ENCODE data around the gene UNKL. TPM values are rescaled to one million over a fixed set of nuclear protein-coding genes. Genes with fewer than 3 reads are reported as not detected.
A peak's percentile ranks its signal among the peaks of the same experiment; 100 is the strongest.

UNKL gene, protein sequence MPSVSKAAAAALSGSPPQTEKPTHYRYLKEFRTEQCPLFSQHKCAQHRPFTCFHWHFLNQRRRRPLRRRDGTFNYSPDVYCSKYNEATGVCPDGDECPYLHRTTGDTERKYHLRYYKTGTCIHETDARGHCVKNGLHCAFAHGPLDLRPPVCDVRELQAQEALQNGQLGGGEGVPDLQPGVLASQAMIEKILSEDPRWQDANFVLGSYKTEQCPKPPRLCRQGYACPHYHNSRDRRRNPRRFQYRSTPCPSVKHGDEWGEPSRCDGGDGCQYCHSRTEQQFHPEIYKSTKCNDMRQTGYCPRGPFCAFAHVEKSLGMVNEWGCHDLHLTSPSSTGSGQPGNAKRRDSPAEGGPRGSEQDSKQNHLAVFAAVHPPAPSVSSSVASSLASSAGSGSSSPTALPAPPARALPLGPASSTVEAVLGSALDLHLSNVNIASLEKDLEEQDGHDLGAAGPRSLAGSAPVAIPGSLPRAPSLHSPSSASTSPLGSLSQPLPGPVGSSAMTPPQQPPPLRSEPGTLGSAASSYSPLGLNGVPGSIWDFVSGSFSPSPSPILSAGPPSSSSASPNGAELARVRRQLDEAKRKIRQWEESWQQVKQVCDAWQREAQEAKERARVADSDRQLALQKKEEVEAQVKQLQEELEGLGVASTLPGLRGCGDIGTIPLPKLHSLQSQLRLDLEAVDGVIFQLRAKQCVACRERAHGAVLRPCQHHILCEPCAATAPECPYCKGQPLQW
- polyA plus RNA-seq (2012; ENCODE audit: low read depth, missing spikeins): 6.0 TPM

- TF ChIP-seq TAF1 (IDR thresholded peaks at IDR 0.05; ENCODE audit: low read depth, low read length): no peak
- no peak for TF ChIP-seq SPI1 (IDR thresholded peaks at IDR 0.05; ENCODE audit: low read depth, low read length)
- no peak for TF ChIP-seq POLR2A (IDR thresholded peaks at IDR 0.05; ENCODE audit: low read depth, low read length)
- no peak for TF ChIP-seq PAX5 (IDR thresholded peaks at IDR 0.05; ENCODE audit: insufficient read depth, low read length, severe bottlenecking)
- TF ChIP-seq POLR2AphosphoS5 (IDR thresholded peaks at IDR 0.05; ENCODE audit: low read depth, low read length): no peak
- TF ChIP-seq POU2F2 (IDR thresholded peaks at IDR 0.05; ENCODE audit: low read depth, low read length): no peak
- FAIRE-seq (peak; percentile 83), DNase-seq (ENCODE audit: insufficient read length, low spot score) (peak; percentile 86)
Measured at GRCh38 chr16:1414532-1415260, at the start of gene UNKL. Gene UNKL (minus strand): TSS chr16:1414704. CDS start chr16:1414691, 13 bp downstream.

GRCh38 chr16:1461146-1461545 is 46.6 kb upstream of the UNKL start:
- DNase-seq (ENCODE audit: insufficient read length, low spot score): no peak
- no peak for TF ChIP-seq PAX5 (IDR thresholded peaks at IDR 0.05; ENCODE audit: insufficient read depth, low read length, severe bottlenecking)
- TF ChIP-seq TAF1 (IDR thresholded peaks at IDR 0.05; ENCODE audit: low read depth, low read length): no peak
- no peak for FAIRE-seq

DNA sequence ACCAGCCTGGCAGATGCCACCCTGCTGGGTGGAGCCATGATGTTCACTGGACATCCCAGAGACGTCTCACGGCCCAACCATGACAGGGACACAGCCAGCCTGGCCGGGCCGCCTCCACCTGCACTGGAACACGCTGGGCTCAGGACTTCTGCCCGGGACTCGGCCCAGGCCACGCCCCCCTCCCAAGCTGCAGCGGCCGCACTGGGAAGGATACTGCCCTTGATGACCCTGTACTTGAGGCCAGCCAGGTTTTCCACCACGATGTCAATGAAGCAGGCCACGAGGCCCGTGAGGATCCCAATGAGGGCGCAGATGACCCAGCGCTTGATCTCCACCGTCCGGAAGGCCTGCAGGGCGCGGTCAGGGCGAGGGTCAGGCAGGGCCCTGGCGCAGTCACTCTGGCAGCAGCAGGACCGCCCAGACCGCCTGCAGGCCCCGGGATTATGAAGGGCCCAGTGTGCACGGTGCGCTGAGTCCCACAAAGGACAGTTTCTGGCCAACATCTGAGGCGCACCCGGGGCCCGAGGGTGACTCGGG is 46.2 kb upstream of the UNKL start:
- no peak for FAIRE-seq
- DNase-seq (ENCODE audit: insufficient read length, low spot score): no peak
- no peak for TF ChIP-seq SPI1 (IDR thresholded peaks at IDR 0.05; ENCODE audit: low read depth, low read length)
- no peak for TF ChIP-seq PAX5 (IDR thresholded peaks at IDR 0.05; ENCODE audit: insufficient read depth, low read length, severe bottlenecking)
- no peak for TF ChIP-seq POU2F2 (IDR thresholded peaks at IDR 0.05; ENCODE audit: low read depth, low read length)
- TF ChIP-seq POLR2AphosphoS5 (IDR thresholded peaks at IDR 0.05; ENCODE audit: low read depth, low read length): no peak
- no peak for TF ChIP-seq TAF1 (IDR thresholded peaks at IDR 0.05; ENCODE audit: low read depth, low read length)
- TF ChIP-seq POLR2A (IDR thresholded peaks at IDR 0.05; ENCODE audit: low read depth, low read length): no peak

- TF ChIP-seq SPI1 (IDR thresholded peaks at IDR 0.05; ENCODE audit: low read depth, low read length) (no peak), PAX5 (IDR thresholded peaks at IDR 0.05; ENCODE audit: insufficient read depth, low read length, severe bottlenecking) (no peak), POLR2AphosphoS5 (IDR thresholded peaks at IDR 0.05; ENCODE audit: low read depth, low read length) (no peak), TAF1 (IDR thresholded peaks at IDR 0.05; ENCODE audit: low read depth, low read length) (no peak), POU2F2 (IDR thresholded peaks at IDR 0.05; ENCODE audit: low read depth, low read length) (no peak), POLR2A (IDR thresholded peaks at IDR 0.05; ENCODE audit: low read depth, low read length) (no peak)
- FAIRE-seq (no peak), DNase-seq (ENCODE audit: insufficient read length, low spot score) (no peak)
Measured at GRCh38 chr16:1459967-1460366, 45.5 kb upstream of the UNKL start.

- DNase-seq (ENCODE audit: insufficient read length, low spot score) (peak; percentile 75), FAIRE-seq (no peak)
- peak; percentile 50 for TF ChIP-seq PAX5 (IDR thresholded peaks at IDR 0.05; ENCODE audit: insufficient read depth, low read length, severe bottlenecking)
- no peak for TF ChIP-seq POLR2A (IDR thresholded peaks at IDR 0.05; ENCODE audit: low read depth, low read length)
Measured at GRCh38 chr16:1458977-1459341, 44.5 kb upstream of the UNKL start.

- no peak for DNase-seq (ENCODE audit: insufficient read length, low spot score)
Measured at GRCh38 chr16:1458336-1458976, 44.0 kb upstream of the UNKL start.

DNA sequence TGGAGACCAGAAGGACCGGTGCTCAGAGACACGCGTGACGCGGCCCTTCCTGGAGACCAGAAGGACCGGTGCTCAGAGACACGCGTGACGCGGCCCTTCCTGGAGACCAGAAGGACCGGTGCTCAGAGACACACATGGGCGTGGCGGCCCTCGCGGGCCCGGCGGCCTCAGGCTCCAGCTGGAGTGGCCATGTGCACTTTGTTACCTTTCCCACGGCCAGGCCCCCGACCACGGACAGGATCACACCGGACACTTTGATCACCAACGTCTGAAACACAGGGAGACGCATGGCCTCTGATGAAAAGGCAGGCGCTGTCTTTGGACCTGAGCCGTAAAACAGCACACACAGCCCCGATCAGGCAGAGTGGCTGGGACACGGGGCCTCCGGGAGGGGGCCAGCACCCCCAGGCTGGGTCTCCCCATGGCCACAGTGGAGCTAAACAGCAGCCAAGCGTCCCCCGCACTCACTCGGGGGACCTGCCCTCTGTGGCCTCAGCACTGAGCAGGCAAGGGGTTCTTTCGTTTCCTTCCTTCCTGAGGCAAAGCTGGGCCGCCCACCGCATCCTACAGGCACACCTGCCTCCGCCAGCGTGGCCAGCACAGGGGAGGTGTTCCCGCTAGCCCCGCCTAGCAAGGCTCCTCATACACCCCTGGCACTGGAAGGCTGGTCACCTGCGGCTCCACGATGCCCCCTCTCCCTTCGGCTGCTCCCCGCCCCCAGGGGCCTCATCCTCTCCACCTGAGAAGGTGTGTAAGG is 43.2 kb upstream of the UNKL start:
- TF ChIP-seq POU2F2 (IDR thresholded peaks at IDR 0.05; ENCODE audit: low read depth, low read length) (no peak), POLR2AphosphoS5 (IDR thresholded peaks at IDR 0.05; ENCODE audit: low read depth, low read length) (no peak), TAF1 (IDR thresholded peaks at IDR 0.05; ENCODE audit: low read depth, low read length) (no peak), POLR2A (IDR thresholded peaks at IDR 0.05; ENCODE audit: low read depth, low read length) (no peak)
- no peak for DNase-seq (ENCODE audit: insufficient read length, low spot score)
- no peak for FAIRE-seq

More at GRCh38 chr16:1458336-1458976, 44.0 kb upstream of the UNKL start:
- TF ChIP-seq PAX5 (IDR thresholded peaks at IDR 0.05; ENCODE audit: insufficient read depth, low read length, severe bottlenecking): no peak
- no peak for TF ChIP-seq POLR2A (IDR thresholded peaks at IDR 0.05; ENCODE audit: low read depth, low read length)
- no peak for TF ChIP-seq POLR2AphosphoS5 (IDR thresholded peaks at IDR 0.05; ENCODE audit: low read depth, low read length)
- no peak for TF ChIP-seq SPI1 (IDR thresholded peaks at IDR 0.05; ENCODE audit: low read depth, low read length)
- no peak for TF ChIP-seq POU2F2 (IDR thresholded peaks at IDR 0.05; ENCODE audit: low read depth, low read length)
- TF ChIP-seq TAF1 (IDR thresholded peaks at IDR 0.05; ENCODE audit: low read depth, low read length): no peak
- FAIRE-seq: peak; percentile 88

DNA sequence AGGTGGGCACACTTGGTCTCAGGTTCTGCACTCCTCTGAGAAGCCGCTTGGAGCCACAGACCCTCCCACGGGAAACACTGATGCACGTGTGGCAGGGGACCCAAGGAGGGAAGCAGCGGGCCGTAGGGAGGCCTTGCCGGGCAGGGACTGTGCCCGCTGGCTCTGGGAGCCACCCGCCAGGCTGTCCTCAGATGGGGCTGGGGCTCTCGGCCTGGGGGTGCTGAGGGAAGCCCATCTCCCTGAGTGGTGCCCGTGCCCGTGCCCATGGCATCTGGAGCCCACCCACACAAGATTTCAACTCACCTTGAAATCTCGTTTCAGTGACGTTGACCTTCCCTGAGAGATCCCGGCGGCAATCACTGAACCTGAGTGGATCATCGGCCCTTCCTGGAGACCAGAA is 42.4 kb upstream of the UNKL start:
- DNase-seq (ENCODE audit: insufficient read length, low spot score) (no peak), FAIRE-seq (no peak)
- TF ChIP-seq PAX5 (IDR thresholded peaks at IDR 0.05; ENCODE audit: insufficient read depth, low read length, severe bottlenecking) (no peak), POLR2A (IDR thresholded peaks at IDR 0.05; ENCODE audit: low read depth, low read length) (no peak), TAF1 (IDR thresholded peaks at IDR 0.05; ENCODE audit: low read depth, low read length) (no peak), POLR2AphosphoS5 (IDR thresholded peaks at IDR 0.05; ENCODE audit: low read depth, low read length) (no peak), POU2F2 (IDR thresholded peaks at IDR 0.05; ENCODE audit: low read depth, low read length) (no peak), SPI1 (IDR thresholded peaks at IDR 0.05; ENCODE audit: low read depth, low read length) (no peak)
